Panc1 (cell line): ENCODE data around the gene NDE1.

Experiments used
- POLR2AphosphoS5 ChIP-seq: IDR thresholded peaks from 2 replicates; pipeline ENCODE4 v1.6.1; 2012; ENCODE audit warnings: mild to moderate bottlenecking, low read depth, low read length, moderate library complexity
- TF ChIP-seq, protein P1 (sequence below): fragments of 450-650 bp; IDR thresholded peaks from 2 replicates; pipeline ENCODE4 v1.5.1; 2017; ENCODE audit warnings: mild to moderate bottlenecking

DNA sequence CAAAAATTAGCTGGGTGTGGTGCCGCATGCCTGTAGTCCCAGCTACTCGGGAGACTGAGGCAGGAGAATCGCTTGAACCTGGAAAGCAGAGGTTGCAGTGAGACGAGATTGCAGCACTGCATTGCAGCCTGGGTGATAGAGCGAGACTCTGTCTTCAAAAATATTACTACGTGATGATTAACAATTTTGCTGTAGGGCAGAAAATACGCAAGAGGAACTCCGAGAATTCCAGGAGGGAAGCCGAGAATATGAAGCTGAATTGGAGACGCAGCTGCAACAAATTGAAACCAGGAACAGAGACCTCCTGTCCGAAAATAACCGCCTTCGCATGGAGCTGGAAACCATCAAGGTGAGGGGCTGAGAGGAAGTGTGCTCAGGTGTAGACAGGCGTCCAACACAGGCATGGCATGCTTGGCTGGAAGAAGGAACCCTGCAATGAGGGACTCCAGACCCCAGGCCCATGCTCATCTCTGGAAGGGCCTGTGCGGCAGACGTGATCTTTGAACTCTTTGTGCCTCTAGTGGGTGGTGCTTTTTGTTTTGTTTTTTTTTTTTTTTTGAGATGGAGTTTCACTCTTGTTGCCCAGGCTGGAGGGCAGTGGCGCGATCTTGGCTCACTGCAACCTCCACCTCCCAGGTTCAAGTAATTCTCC lies 17.2 kb downstream of the NDE1 start:
- TF ChIP-seq, protein P1, sequence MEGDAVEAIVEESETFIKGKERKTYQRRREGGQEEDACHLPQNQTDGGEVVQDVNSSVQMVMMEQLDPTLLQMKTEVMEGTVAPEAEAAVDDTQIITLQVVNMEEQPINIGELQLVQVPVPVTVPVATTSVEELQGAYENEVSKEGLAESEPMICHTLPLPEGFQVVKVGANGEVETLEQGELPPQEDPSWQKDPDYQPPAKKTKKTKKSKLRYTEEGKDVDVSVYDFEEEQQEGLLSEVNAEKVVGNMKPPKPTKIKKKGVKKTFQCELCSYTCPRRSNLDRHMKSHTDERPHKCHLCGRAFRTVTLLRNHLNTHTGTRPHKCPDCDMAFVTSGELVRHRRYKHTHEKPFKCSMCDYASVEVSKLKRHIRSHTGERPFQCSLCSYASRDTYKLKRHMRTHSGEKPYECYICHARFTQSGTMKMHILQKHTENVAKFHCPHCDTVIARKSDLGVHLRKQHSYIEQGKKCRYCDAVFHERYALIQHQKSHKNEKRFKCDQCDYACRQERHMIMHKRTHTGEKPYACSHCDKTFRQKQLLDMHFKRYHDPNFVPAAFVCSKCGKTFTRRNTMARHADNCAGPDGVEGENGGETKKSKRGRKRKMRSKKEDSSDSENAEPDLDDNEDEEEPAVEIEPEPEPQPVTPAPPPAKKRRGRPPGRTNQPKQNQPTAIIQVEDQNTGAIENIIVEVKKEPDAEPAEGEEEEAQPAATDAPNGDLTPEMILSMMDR: no peak
- TF ChIP-seq POLR2AphosphoS5: no peak
